Cardiac muscle cell (in vitro differentiated cells and primary cell): ENCODE measurements around the gene PTH1R. TPM values are rescaled to one million over a fixed set of nuclear protein-coding genes. Genes with fewer than 3 reads are reported as not detected.

Source experiments
- DNase-seq, 2 donors: peaks; one replicate each; pipeline versions ENCODE4 v3.0.0 to v3.0.0-alpha.2; 2010 to 2017; ENCODE audit warnings: low read depth in 1 of 2, low spot score in 1 of 2
- H3K27ac ChIP-seq: fragments of 200-600 bp; sonication (generic); 2 replicates; pipeline ENCODE4 v1.5.1; 2016
- H3K27me3 ChIP-seq: fragments of 200-600 bp; sonication (generic); 2 replicates; pipeline ENCODE4 v1.6.0; 2016; ENCODE audit warnings: control low read depth
- H3K36me3 ChIP-seq: fragments of 200-600 bp; sonication (generic); 2 replicates; pipeline ENCODE4 v1.5.1; 2016; ENCODE audit warnings: control low read depth
- H3K4me1 ChIP-seq: fragments of 200-600 bp; sonication (generic); 2 replicates; pipeline ENCODE4 v1.8.1; 2017; ENCODE audit warnings: low read depth, mild to moderate bottlenecking, mixed run types
- H3K4me3 ChIP-seq: fragments of 200-600 bp; sonication (generic); 2 replicates; pipeline ENCODE4 v1.5.1; 2016; ENCODE audit warnings: mild to moderate bottlenecking
- H3K9me3 ChIP-seq: fragments of 200-600 bp; sonication (generic); 2 replicates; pipeline ENCODE4 v1.5.1; 2017; ENCODE audit warnings: low read depth, mild to moderate bottlenecking, control low read depth
- CTCF ChIP-seq: IDR thresholded peaks from 2 replicates; pipeline ENCODE4 v1.5.1; 2012; ENCODE audit warnings: low read depth, mild to moderate bottlenecking, low read length
- polyA plus RNA-seq: library from polyadenylated mRNA; unstranded; fragments of >200 nt; fragmentation: Nextera tagmentation; extraction: Ambion mirVana; gene quantifications from 2 replicates; pipeline ENCODE4 v1.2.1, GENCODE V29; 2016
- total RNA-seq: library from RNA; depleted of rRNA; stranded (reverse); fragments of >200 nt; gene quantifications from 2 replicates; pipeline ENCODE4 v1.2.3, GENCODE V29; 2016

PTH1R gene
- total and polyA plus RNA-seq, 2 experiments from 2014 or later, result 112 to 121 TPM

GRCh38 chr3:46854555-46854991, 22.9 kb upstream of the PTH1R start:
- Histone ChIP-seq H3K4me3 (no peak overlapping the region), H3K27me3 (no peaks in the 10 kb centered on the region), H3K9me3 (no peaks in the 10 kb centered on the region), H3K4me1 (peaks cover 24% of the 10 kb centered on the region), H3K36me3 (peaks cover 42% of the 10 kb centered on the region), H3K27ac (peak overlapping the region; percentile 100)
- DNase-seq, result no peak
- TF ChIP-seq CTCF, result no peak

- H3K27me3 ChIP-seq, result no peaks in the 10 kb centered on the region
- H3K27ac ChIP-seq, result peak overlapping the region; percentile 100
- TF ChIP-seq CTCF, result no peak
- no peak overlapping the region for H3K4me3 ChIP-seq
- H3K36me3 ChIP-seq, result peaks cover 48% of the 10 kb centered on the region
- H3K4me1 ChIP-seq, result peaks cover 41% of the 10 kb centered on the region
- DNase-seq, result no peak
- H3K9me3 ChIP-seq, result no peaks in the 10 kb centered on the region
Observed at GRCh38 chr3:46856576-46857471, 20.7 kb upstream of the PTH1R start.

- Histone ChIP-seq H3K4me3 (no peak overlapping the region), H3K27ac (peak overlapping the region; percentile 100), H3K27me3 (no peaks in the 10 kb centered on the region), H3K4me1 (peaks cover 41% of the 10 kb centered on the region), H3K36me3 (peaks cover 48% of the 10 kb centered on the region), H3K9me3 (no peaks in the 10 kb centered on the region)
- DNase-seq, result no peak
- no peak for TF ChIP-seq CTCF
Observed at GRCh38 chr3:46857485-46858341, 19.8 kb upstream of the PTH1R start.

- Histone ChIP-seq H3K4me3 (no peak overlapping the region), H3K9me3 (no peaks in the 10 kb centered on the region), H3K4me1 (peaks cover 41% of the 10 kb centered on the region), H3K27me3 (no peaks in the 10 kb centered on the region), H3K36me3 (peaks cover 48% of the 10 kb centered on the region), H3K27ac (peak overlapping the region; percentile 100)
- no peak for TF ChIP-seq CTCF
- no peak for DNase-seq
Observed at GRCh38 chr3:46858456-46858855, 19.1 kb upstream of the PTH1R start.

GRCh38 chr3:46859001-46859710, 18.4 kb upstream of the PTH1R start:
- TF ChIP-seq CTCF, result no peak
- peak overlapping the region; percentile 62 for H3K4me3 ChIP-seq
- H3K27me3 ChIP-seq, result no peaks in the 10 kb centered on the region
- peak overlapping the region; percentile 100 for H3K27ac ChIP-seq
- peaks cover 48% of the 10 kb centered on the region for H3K36me3 ChIP-seq
- peaks cover 45% of the 10 kb centered on the region for H3K4me1 ChIP-seq
- no peaks in the 10 kb centered on the region for H3K9me3 ChIP-seq
- no peak for DNase-seq
